Osteoblast (primary cell): ENCODE measurements around the gene NT5DC2. TPM values are rescaled to one million over a fixed set of nuclear protein-coding genes. Genes with fewer than 3 reads are reported as not detected.

Experiments used
- DNase-seq: peaks from one replicate; pipeline ENCODE4 v3.0.0; 2011; ENCODE audit warnings: low spot score, mixed read lengths; ENCODE audit not compliant: insufficient read length; ENCODE audit errors: missing footprints
- H2AFZ ChIP-seq: 2 replicates; pipeline ENCODE4 v1.6.0; 2011; ENCODE audit warnings: mild to moderate bottlenecking, low read length
- H3K27ac ChIP-seq: 2 replicates; pipeline ENCODE4 v1.5.1; 2011; ENCODE audit warnings: mild to moderate bottlenecking, low read depth, low read length, moderate library complexity
- H3K27me3 ChIP-seq: 2 replicates; pipeline ENCODE4 v1.6.0; 2012; ENCODE audit warnings: mild to moderate bottlenecking, control low read depth, inconsistent platforms, low read length, moderate library complexity; ENCODE audit not compliant: insufficient read depth
- H3K36me3 ChIP-seq: 2 replicates; pipeline ENCODE4 v1.5.1; 2011; ENCODE audit warnings: mild to moderate bottlenecking, low read length, control low read depth, moderate library complexity; ENCODE audit not compliant: insufficient read depth
- H3K4me1 ChIP-seq: 2 replicates; pipeline ENCODE4 v1.5.1; 2011; ENCODE audit warnings: mild to moderate bottlenecking, low read length, control low read depth, moderate library complexity; ENCODE audit not compliant: insufficient read depth
- H3K4me2 ChIP-seq: 2 replicates; pipeline ENCODE4 v1.6.0; 2011; ENCODE audit warnings: mild to moderate bottlenecking, low read length; ENCODE audit not compliant: insufficient read depth
- H3K4me3 ChIP-seq: fragments of 200-600 bp; sonication (generic); 3 replicates; pipeline ENCODE4 v1.5.1; 2012; ENCODE audit warnings: mild to moderate bottlenecking, low read length, inconsistent platforms; ENCODE audit not compliant: insufficient read depth
- H3K79me2 ChIP-seq: 2 replicates; pipeline ENCODE4 v1.6.0; 2012; ENCODE audit warnings: mild to moderate bottlenecking, low read length, control low read depth, inconsistent platforms; ENCODE audit not compliant: insufficient read depth
- H3K9me3 ChIP-seq: 2 replicates; pipeline ENCODE4 v1.5.1; 2011; ENCODE audit warnings: low read depth, low read length, control low read depth
- H4K20me1 ChIP-seq: 2 replicates; pipeline ENCODE4 v1.6.0; 2012; ENCODE audit warnings: mild to moderate bottlenecking, low read length, control low read depth; ENCODE audit not compliant: insufficient read depth
- CTCF ChIP-seq: IDR thresholded peaks from 2 replicates; pipeline ENCODE4 v1.5.1; 2011; ENCODE audit warnings: mild to moderate bottlenecking, low read depth, low read length, moderate library complexity; ENCODE audit errors: extremely low read depth
- total RNA-seq: library from RNA; depleted of rRNA; stranded (reverse); fragments of >200 nt; gene quantifications from 2 replicates; pipeline ENCODE4 v1.2.3, GENCODE V29; 2012

NT5DC2 gene
- total RNA-seq, 1 donor: 52.5 TPM

GRCh38 chr3:52512105-52512504 lies 21.6 kb downstream of the NT5DC2 start:
- no peaks in the 10 kb centered on the region for H3K36me3 ChIP-seq
- peaks cover 3% of the 10 kb centered on the region for H3K4me1 ChIP-seq
- H3K27ac ChIP-seq: no peak overlapping the region
- DNase-seq: no peak
- TF ChIP-seq CTCF: no peak
- H3K4me2 ChIP-seq: no peak overlapping the region
- no peaks in the 10 kb centered on the region for H4K20me1 ChIP-seq
- no peaks in the 10 kb centered on the region for H3K9me3 ChIP-seq
- H3K4me3 ChIP-seq: no peak overlapping the region
- H2AFZ ChIP-seq: no peak overlapping the region
- peaks cover 5% of the 10 kb centered on the region for H3K27me3 ChIP-seq
- H3K79me2 ChIP-seq: no peaks in the 10 kb centered on the region

GRCh38 chr3:52511509-52511908 lies 22.1 kb downstream of the NT5DC2 start:
- H3K36me3 ChIP-seq: no peaks in the 10 kb centered on the region
- TF ChIP-seq CTCF: no peak
- H3K9me3 ChIP-seq: no peaks in the 10 kb centered on the region
- H2AFZ ChIP-seq: no peak overlapping the region
- H3K4me2 ChIP-seq: no peak overlapping the region
- no peak overlapping the region for H3K4me3 ChIP-seq
- H3K4me1 ChIP-seq: peaks cover 3% of the 10 kb centered on the region
- peaks cover 5% of the 10 kb centered on the region for H3K27me3 ChIP-seq
- no peak overlapping the region for H3K27ac ChIP-seq
- DNase-seq: no peak
- H4K20me1 ChIP-seq: no peaks in the 10 kb centered on the region
- no peaks in the 10 kb centered on the region for H3K79me2 ChIP-seq

GRCh38 chr3:52509753-52510328 lies 23.8 kb downstream of the NT5DC2 start:
- no peaks in the 10 kb centered on the region for H3K9me3 ChIP-seq
- TF ChIP-seq CTCF: no peak
- no peak overlapping the region for H3K4me3 ChIP-seq
- no peak overlapping the region for H3K27ac ChIP-seq
- no peak overlapping the region for H3K4me2 ChIP-seq
- H3K36me3 ChIP-seq: no peaks in the 10 kb centered on the region
- peaks cover 3% of the 10 kb centered on the region for H3K4me1 ChIP-seq
- H3K27me3 ChIP-seq: peaks cover 5% of the 10 kb centered on the region
- H3K79me2 ChIP-seq: no peaks in the 10 kb centered on the region
- no peaks in the 10 kb centered on the region for H4K20me1 ChIP-seq
- H2AFZ ChIP-seq: no peak overlapping the region
- no peak for DNase-seq

- no peaks in the 10 kb centered on the region for H3K36me3 ChIP-seq
- H3K27me3 ChIP-seq: peaks cover 3% of the 10 kb centered on the region
- peak; percentile 99 for DNase-seq
- H3K27ac ChIP-seq: no peak overlapping the region
- H2AFZ ChIP-seq: no peak overlapping the region
- H4K20me1 ChIP-seq: no peaks in the 10 kb centered on the region
- H3K4me1 ChIP-seq: peaks cover 3% of the 10 kb centered on the region
- no peak overlapping the region for H3K4me2 ChIP-seq
- H3K79me2 ChIP-seq: no peaks in the 10 kb centered on the region
- TF ChIP-seq CTCF: no peak
- H3K9me3 ChIP-seq: no peaks in the 10 kb centered on the region
- H3K4me3 ChIP-seq: no peak overlapping the region
Observed at GRCh38 chr3:52507359-52507758, 26.3 kb downstream of the NT5DC2 start.
